ENCODE results near the gene NF1. TPM values are rescaled to one million over a fixed set of nuclear protein-coding genes. Genes with fewer than 3 reads are reported as not detected.

Gene NF1
- total and polyA plus RNA-seq, 2 of the 13 experiments (the other 11 are each of a cell fraction or from before 2014, with no cell fraction given): 21.5 to 26.5 TPM

DNA sequence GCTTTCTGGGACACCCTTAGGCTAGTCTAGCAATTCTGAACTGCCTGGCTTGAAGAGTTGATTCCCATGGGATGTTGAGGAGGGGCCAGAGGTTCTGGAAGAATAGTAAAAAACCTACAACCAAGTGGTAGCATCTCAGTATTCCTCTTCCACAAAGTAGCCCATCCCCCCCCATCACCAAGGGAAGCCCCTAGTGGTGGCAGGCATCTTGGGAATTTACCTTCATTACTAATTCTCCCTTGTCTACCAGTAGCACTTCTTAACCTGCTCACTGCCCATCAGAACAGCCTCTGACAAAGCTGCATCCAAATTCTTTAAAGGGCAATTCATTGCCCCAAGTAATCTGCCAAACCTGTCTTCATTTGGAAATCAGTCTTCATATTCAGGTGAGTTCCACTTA is 283.9 kb downstream of the NF1 start:
- no peak for TF ChIP-seq GZF1 (CRISPR knock-in tag; IDR thresholded peaks at IDR 0.05)
- TF ChIP-seq ZSCAN29 (CRISPR knock-in tag; conservative IDR thresholded peaks at IDR 0.05): no peak
- TF ChIP-seq, protein P1, sequence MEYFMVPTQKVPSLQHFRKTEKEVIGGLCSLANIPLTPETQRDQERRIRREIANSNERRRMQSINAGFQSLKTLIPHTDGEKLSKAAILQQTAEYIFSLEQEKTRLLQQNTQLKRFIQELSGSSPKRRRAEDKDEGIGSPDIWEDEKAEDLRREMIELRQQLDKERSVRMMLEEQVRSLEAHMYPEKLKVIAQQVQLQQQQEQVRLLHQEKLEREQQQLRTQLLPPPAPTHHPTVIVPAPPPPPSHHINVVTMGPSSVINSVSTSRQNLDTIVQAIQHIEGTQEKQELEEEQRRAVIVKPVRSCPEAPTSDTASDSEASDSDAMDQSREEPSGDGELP (IDR thresholded peaks at IDR 0.05; ENCODE audit: borderline replicate concordance, low read depth): no peak
- TF ChIP-seq SRF (IDR thresholded peaks at IDR 0.05; ENCODE audit: low read depth, low read length): no peak
- TF ChIP-seq, protein P2, sequence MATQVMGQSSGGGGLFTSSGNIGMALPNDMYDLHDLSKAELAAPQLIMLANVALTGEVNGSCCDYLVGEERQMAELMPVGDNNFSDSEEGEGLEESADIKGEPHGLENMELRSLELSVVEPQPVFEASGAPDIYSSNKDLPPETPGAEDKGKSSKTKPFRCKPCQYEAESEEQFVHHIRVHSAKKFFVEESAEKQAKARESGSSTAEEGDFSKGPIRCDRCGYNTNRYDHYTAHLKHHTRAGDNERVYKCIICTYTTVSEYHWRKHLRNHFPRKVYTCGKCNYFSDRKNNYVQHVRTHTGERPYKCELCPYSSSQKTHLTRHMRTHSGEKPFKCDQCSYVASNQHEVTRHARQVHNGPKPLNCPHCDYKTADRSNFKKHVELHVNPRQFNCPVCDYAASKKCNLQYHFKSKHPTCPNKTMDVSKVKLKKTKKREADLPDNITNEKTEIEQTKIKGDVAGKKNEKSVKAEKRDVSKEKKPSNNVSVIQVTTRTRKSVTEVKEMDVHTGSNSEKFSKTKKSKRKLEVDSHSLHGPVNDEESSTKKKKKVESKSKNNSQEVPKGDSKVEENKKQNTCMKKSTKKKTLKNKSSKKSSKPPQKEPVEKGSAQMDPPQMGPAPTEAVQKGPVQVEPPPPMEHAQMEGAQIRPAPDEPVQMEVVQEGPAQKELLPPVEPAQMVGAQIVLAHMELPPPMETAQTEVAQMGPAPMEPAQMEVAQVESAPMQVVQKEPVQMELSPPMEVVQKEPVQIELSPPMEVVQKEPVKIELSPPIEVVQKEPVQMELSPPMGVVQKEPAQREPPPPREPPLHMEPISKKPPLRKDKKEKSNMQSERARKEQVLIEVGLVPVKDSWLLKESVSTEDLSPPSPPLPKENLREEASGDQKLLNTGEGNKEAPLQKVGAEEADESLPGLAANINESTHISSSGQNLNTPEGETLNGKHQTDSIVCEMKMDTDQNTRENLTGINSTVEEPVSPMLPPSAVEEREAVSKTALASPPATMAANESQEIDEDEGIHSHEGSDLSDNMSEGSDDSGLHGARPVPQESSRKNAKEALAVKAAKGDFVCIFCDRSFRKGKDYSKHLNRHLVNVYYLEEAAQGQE (IDR thresholded peaks at IDR 0.05; ENCODE audit: borderline replicate concordance in 1 of 2, low read depth in 1 of 2, low read length in 2 of 2): no peak
- TF ChIP-seq SOX6 (IDR thresholded peaks at IDR 0.05): no peak
- TF ChIP-seq SOX6 (CRISPR knock-in tag; IDR thresholded peaks at IDR 0.05): no peak
- intact Hi-C loops (cut with micrococcal nuclease; ENCODE audit: unreplicated experiment): loop anchor here (1.0 to 5.0 kb wide), 2 partner anchors 23 to 106 kb away; no protein-coding TSS in a partner anchor
- Histone ChIP-seq H3K4me3 (replicated peaks in 1 of 3; ENCODE audit: insufficient read depth in 1 of 3, low read depth in 2 of 3, low read length in 3 of 3) (no peak overlapping the region), H3K27me3 (ENCODE audit: control insufficient read depth in 1 of 2, insufficient read depth in 2 of 2, low read length in 2 of 2) (no peaks in the 10 kb centered on the region), H3K36me3 (replicated peaks in 1 of 2; ENCODE audit: control insufficient read depth in 1 of 2, insufficient read depth in 2 of 2, low read length in 2 of 2) (peaks cover 2 to 8% of the 10 kb centered on the region in 2 experiments; a peak in 1 of 5 replicates), H3K4me2 (ENCODE audit: low read depth, low read length) (no peak overlapping the region), H3K9ac (ENCODE audit: insufficient read depth, low read depth, low read length) (no peak overlapping the region), H3K4me1 (ENCODE audit: insufficient read depth, low read length) (peaks cover 32% of the 10 kb centered on the region), H4K20me1 (ENCODE audit: insufficient read depth, low read length) (no peaks in the 10 kb centered on the region), H3K9me3 (ENCODE audit: low read length) (no peaks in the 10 kb centered on the region), H2AFZ (ENCODE audit: low read length) (no peak overlapping the region), H3K79me2 (ENCODE audit: insufficient read depth, low read length) (no peaks in the 10 kb centered on the region), H3K27ac (ENCODE audit: extremely low read length, insufficient read depth, low read length) (no peak overlapping the region)
- POLR2A ChIA-PET: no interaction called here
- no peak for ATAC-seq
- BruUV-seq (replicated peaks): no TSS peak
- in situ Hi-C loops (cut with HindIII; ENCODE audit: extremely low pct_ligation_motif_present, low pct_unique_long_range_greater_than_20kb): no loop called here
- no peak for FAIRE-seq
- DNase-seq (ENCODE audit: low spot score): no peak
- CTCF ChIA-PET (ENCODE audit: low intra/inter-chr PET ratio, low total read pairs): no interaction called here
